Activated T-cell treated with anti-CD3 and anti-CD28 coated beads for 24 hours (primary cell): ENCODE results near the gene DYNLT1.

ENCODE experiments used
- DNase-seq: peaks from one replicate; pipeline ENCODE4 v3.0.0-alpha.2; 2020; ENCODE audit warnings: low read depth

Gene DYNLT1

DNA sequence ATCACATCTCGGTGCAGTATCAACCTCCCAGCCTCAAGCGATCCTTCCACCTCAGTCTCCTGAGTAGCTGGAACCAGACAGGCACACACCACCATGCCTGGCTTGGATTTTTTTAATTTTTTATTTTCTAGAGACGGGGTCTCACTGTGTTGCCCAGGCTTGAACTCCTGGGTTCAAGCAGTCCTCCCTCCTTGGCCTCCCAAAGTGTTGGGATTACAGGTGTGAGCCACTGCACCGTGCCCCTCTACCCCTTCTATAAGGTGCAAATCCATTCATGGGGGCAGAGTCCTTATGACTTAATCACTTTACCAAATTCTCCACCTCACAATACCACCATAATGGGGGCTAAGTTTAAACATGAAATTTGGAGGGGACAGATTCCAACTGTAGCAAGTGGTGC is 47.0 kb downstream of the DYNLT1 start:
- no peak for DNase-seq

DNA sequence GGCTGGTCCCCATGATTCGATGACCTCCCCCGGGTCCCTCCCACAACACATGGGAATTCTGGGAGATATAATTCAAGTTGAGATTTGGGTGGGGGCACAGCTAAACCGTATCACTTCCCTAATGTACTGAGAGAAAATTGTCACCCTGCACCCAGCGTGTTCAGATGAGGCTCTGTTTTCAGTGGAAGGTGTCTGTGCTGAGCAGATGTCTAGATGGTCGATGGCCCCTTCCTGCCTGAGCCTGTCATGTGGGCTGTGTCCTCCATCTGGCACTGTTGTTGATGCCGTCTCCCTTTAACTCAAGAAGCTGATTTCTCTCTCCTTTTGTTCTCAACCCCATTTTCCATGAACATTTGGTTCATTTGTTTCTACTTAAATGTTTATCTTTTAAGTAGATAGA is 47.7 kb downstream of the DYNLT1 start:
- DNase-seq, result no peak

DNA sequence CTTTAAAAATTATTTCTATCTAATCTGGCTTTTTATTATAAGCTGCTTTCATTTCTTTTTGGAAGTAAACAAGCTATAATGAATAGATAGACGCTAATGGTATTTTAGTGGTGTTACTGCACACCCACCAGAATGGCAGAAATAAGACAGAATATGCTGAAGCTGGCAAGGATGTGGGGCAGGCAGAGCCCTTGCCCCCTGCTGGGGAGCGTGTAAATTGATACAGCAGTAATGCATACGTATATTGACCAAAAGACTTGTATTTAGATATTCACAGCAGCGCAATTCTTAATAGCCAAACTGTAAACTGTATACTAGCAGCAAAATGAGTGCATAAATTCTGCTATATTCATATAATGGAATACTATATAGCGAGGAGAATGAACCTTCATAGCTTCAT is 49.3 kb downstream of the DYNLT1 start:
- DNase-seq, result no peak

DNA sequence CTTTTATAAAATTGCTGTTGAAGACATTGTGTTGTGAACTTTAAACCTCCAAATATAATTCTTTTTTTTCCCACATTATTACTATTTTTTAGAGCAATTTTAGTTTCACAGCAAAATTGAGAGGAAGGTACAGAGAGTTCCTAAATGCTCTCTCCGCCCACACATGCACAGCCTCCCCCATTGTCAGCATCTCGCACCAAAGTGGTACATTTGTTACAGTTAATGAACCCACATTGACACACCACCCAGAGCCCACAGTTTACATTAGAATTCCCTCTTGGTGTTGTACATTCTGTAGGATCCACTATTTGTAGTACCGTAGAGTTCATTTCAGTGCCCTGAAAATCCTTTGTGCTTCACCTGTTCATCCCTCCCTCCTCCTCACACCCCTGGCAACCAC is 50.9 kb downstream of the DYNLT1 start:
- no peak for DNase-seq

DNA sequence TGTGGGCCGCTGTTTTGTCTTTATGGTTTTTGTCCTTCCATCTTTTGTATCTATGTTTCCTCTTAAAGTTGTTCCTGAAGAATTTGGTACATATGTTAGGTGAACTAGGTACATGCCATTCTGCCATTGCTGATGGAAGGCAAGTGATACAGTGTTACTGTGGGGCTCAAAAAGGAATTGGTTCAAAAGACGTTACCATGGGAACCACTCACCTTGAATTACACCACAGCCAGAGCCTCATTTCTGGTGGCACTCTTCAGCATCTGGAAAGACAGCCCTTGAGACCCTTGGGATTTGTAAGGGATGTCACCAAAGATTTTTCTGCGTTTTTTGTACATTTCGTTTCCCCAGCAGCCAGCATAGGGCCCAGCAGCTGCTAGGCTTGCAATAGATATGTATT is 52.7 kb downstream of the DYNLT1 start:
- DNase-seq, result no peak

DNA sequence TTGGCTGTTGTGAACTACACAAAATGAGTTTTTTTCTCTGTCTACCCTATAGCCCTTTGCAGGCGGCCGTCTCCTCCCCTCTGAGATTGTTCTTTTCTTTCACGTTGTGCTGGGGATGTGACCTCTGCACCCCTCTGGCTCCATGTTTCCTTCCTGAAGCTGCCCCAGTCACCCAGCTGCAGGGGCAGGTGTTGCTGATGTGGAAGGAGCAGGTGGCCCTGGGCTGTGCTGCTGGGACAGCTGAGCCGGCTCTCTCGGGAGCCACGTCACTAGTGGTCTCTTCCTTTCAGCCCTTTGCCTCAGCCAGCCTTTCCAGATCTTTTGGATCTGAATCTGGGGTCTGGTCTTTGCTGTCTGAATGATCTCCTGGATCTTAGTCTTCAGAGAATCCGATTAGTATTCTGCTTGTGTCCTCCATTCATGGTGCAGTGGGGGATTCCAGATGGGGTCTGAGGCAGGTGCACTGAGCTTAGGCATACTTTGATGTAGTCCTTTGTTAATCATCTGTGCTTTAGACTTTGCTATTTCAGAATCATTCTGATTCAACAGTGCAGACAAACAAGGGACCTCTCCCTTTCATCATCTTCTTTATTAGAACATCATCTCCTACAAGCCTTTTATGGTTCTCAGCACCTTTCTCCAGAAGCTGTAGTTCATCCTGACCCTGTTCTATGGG is 53.3 kb downstream of the DYNLT1 start:
- no peak for DNase-seq

DNA sequence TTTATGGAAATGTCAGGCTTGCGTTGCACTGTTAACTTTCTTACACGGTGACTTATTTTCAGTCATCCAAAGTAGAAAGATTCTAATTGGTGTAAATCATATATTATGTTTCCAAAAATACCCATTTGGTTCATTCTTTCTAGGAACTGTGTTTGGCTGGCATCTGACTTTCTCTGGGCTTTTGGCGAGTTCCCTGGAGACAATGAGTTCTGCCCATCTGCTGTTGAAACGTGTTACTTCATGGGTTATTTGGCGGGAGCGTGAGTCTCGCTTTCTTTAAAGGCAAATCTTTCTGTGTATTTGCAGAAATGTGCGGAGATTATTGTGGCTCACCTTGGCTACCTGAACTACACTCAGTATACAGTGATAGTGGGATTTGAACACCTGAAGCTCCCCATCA is 55.2 kb downstream of the DYNLT1 start:
- no peak for DNase-seq

DNA sequence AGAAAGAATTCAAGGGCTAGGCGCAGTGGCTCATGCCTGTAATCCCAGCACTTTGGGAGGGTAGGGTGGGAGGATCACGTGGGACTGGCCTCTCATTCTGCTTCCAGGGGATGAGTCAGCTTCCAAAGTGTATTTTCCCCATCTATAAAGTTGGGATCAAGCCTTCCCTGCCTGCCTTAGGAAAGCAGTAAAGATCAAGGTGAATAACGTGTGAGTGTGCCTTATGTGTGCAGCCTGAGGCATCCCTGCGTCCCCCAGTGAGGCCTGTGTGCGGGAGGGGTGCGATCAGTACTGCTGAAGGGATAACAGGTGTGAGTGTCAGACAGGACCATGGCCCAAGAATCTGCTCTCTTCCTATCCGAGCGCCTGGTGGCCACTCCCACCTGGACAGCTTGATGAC is 57.9 kb downstream of the DYNLT1 start:
- DNase-seq, result no peak
